ENCODE results near the gene UBE2H. TPM values are rescaled to one million over a fixed set of nuclear protein-coding genes. Genes with fewer than 3 reads are reported as not detected.
A peak's percentile ranks its signal among the peaks of the same experiment; 100 is the strongest.

UBE2H gene
- total RNA-seq, 1 experiment from 2014 or later: 75.1 TPM

DNA sequence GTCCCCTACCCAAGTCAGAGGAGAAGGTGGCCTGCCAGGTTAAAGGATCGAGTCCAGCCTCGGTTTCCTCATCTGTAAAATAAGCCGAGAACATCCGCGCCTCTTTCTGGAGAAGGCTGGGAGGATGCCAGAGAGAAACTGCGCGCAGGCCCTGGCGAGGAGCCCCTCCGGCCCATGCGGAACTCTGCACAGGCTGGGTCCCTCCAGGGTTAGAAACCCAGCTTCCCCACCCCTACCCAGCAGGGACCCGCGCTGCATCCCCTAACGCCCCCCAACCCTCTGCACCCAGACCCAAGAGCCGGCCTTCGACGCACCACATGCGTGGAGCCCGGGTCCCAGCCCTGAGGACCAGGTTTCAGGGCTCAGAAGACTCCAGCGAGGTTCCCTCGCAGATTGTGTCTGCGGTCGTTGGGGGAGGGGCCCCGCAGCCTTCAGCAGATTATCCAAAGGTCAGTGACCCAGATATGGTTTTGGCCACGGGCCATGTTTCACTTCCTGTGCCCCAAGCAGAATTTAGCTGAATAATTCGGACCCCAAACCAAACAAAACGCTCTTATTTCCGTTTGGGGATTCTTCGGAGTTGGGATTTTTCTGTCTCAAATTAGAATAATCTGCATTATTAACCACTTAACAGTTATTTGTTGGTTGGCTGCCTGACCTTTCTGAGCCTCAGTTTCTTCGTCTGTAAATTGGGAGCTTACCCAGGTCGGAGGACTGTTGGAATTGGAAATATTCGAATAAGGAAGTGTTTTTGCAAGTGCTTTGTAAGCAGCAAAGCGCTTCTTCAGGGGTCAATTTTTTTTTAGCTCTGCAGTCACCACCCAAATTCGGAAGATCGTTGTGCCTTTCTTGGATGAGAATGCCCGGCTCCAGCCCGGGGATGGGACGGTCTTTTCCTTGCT, 167.7 kb downstream of the UBE2H start:
- H4K91ac ChIP-seq (ENCODE audit: insufficient read length, low read depth, low read length): no peak overlapping the region

More for the DNA sequence above, 167.7 kb downstream of the UBE2H start:
- no peak overlapping the region for H2BK20ac ChIP-seq (ENCODE audit: low read depth, low read length, poor library complexity, severe bottlenecking)
- no peak overlapping the region for H2AK5ac ChIP-seq (ENCODE audit: insufficient read length, low read length)
- H3K9me3 ChIP-seq (ENCODE audit: control insufficient read depth, low read depth, low read length): no peaks in the 10 kb centered on the region
- H2BK120ac ChIP-seq (ENCODE audit: low read depth, low read length, poor library complexity, severe bottlenecking): no peak overlapping the region
- TF ChIP-seq, protein P1, sequence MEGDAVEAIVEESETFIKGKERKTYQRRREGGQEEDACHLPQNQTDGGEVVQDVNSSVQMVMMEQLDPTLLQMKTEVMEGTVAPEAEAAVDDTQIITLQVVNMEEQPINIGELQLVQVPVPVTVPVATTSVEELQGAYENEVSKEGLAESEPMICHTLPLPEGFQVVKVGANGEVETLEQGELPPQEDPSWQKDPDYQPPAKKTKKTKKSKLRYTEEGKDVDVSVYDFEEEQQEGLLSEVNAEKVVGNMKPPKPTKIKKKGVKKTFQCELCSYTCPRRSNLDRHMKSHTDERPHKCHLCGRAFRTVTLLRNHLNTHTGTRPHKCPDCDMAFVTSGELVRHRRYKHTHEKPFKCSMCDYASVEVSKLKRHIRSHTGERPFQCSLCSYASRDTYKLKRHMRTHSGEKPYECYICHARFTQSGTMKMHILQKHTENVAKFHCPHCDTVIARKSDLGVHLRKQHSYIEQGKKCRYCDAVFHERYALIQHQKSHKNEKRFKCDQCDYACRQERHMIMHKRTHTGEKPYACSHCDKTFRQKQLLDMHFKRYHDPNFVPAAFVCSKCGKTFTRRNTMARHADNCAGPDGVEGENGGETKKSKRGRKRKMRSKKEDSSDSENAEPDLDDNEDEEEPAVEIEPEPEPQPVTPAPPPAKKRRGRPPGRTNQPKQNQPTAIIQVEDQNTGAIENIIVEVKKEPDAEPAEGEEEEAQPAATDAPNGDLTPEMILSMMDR (conservative IDR thresholded peaks at IDR 0.05): no peak
- H2BK5ac ChIP-seq (ENCODE audit: insufficient read length, low read length): no peak overlapping the region
- H3K4ac ChIP-seq (ENCODE audit: low read depth, low read length): no peak overlapping the region
- H3K18ac ChIP-seq (ENCODE audit: insufficient read length, low read depth, low read length): no peak overlapping the region
- no CpG with 5 or more reads among the region's 37 CpGs for WGBS (ENCODE audit: extremely low coverage, insufficient read length, low lambda C conversion rate)
- H3K4me2 ChIP-seq (ENCODE audit: insufficient read depth, insufficient read length, low read length): peak overlapping the region; percentile 20
- peaks cover 8% of the 10 kb centered on the region; the same call in 1 of the 2 replicates for H3K4me1 ChIP-seq (ENCODE audit: insufficient read depth, low read length)
- Mint-ChIP-seq H3K27me3 (ENCODE audit: low read depth) (peaks cover 92% of the 10 kb centered on the region), H3K36me3 (ENCODE audit: insufficient read depth in 1 of 3, low read depth in 3 of 3) (peaks cover 0 to 3% (median 0%) of the 10 kb centered on the region in 3 experiments; a peak in 1 of 7 replicates), H3K9me3 (peaks cover 0 to 6% of the 10 kb centered on the region in 2 experiments; a peak in 1 of 5 replicates), H3K27ac (no peak overlapping the region), H3K4me1 (peaks cover 31 to 48% of the 10 kb centered on the region in 2 experiments), H3K4me3 (peak overlapping the region; percentile 27 to 73; a peak in 4 of 5 replicates)
- no peak overlapping the region for H3K27ac ChIP-seq (ENCODE audit: insufficient read length, low read depth, low read length)
- no peak overlapping the region for H2BK12ac ChIP-seq (ENCODE audit: insufficient read length, low read depth, low read length)
- H4K20me1 ChIP-seq (ENCODE audit: control insufficient read depth, insufficient read depth, insufficient read length): no peaks in the 10 kb centered on the region
- H3K79me1 ChIP-seq (ENCODE audit: insufficient read depth, low read depth, low read length, poor library complexity, severe bottlenecking): no peaks in the 10 kb centered on the region
- H3T11ph ChIP-seq (ENCODE audit: low read length): no peak overlapping the region
- no peak overlapping the region for H3K9ac ChIP-seq (ENCODE audit: extremely low read depth, insufficient read length, low read length)
- no peak overlapping the region; the same call in 1 of the 2 replicates for H3K14ac ChIP-seq (ENCODE audit: insufficient read depth, low read length)
- H3K56ac ChIP-seq (ENCODE audit: insufficient read length, low read depth, low read length): no peak overlapping the region
- no peaks in the 10 kb centered on the region for H3K79me2 ChIP-seq (ENCODE audit: insufficient read depth, low read length)
- H2BK15ac ChIP-seq (ENCODE audit: low read depth, low read length): no peak overlapping the region
- no peak overlapping the region for H2AFZ ChIP-seq (ENCODE audit: low read length)
- DNase-seq: peak; percentile 52
- no peak overlapping the region for H4K8ac ChIP-seq (replicated peaks; ENCODE audit: insufficient read length, low read depth, low read length)
- H3K23ac ChIP-seq (ENCODE audit: insufficient read length, low read depth, low read length): no peak overlapping the region
- peaks cover 19% of the 10 kb centered on the region for H3K23me2 ChIP-seq (ENCODE audit: insufficient read length, low read depth, low read length, poor library complexity, severe bottlenecking)
- H3K27me3 ChIP-seq (ENCODE audit: insufficient read depth, low read length): peaks cover 83% of the 10 kb centered on the region
- no peak overlapping the region for H4K5ac ChIP-seq (ENCODE audit: insufficient read length, low read depth, low read length)
